HG02884 (cell line): Measurements from ENCODE around the gene NTN4.
"Not testable (repeated sequence)": the region's sequence is repeated elsewhere in the genome, so short reads cannot be mapped to it uniquely, and the experiment has no call there.

ENCODE experiments used
- ATAC-seq: cut with Tn5 transposase; IDR thresholded peaks from one replicate; pipeline ENCODE4 v1.9.1; 2021; ENCODE audit warnings: mild to moderate bottlenecking, moderate library complexity; ENCODE audit not compliant: unreplicated experiment

NTN4 gene

DNA sequence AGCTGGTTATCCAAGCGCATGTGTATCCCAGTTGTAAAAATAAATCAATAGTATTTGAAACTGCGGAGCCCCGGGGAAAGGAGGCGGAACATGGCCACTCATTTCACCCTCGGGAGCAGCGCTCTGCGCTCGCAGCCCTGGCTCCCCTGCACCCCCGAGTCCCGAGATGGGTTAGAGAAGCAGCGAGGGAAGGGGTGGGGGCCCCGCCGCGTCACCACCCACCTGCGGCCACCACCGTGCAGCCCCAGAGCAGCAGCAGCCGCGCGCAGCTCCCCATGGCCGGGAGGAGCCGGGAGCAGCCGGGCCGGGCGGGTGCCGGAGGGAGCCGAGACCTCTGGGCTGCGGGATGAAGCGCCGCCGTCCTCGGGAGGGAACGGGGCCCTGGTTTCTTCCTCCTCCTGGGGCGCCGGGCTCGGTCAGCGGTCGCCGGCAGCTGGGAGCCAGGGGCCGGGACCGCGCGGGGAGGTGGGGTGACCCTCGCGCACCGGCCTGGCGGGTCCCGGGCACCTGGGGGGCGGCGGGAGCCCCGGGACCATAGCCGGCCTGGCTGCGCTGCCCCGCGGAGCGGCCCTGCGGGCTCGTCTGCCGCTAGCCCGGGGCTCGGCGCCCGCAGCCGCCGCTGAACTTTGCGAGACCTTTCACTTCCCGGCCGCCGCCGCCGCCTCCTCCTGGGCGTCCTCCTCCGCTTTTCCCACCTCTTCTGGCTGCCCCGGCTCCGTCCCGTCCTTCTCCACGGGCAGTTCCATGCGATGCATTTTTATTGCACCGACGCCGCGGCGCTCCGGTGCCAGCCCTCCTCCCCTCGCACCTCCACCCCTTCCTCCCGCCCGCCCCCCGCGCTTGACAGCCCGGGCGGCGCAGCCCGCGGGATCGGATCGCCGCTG lies at the start of gene NTN4:
TSS of gene NTN4 (minus strand) at position 732 of the 884 bp plus-strand sequence. CDS start at position 277, 455 bp downstream.
- ATAC-seq: no peak

DNA sequence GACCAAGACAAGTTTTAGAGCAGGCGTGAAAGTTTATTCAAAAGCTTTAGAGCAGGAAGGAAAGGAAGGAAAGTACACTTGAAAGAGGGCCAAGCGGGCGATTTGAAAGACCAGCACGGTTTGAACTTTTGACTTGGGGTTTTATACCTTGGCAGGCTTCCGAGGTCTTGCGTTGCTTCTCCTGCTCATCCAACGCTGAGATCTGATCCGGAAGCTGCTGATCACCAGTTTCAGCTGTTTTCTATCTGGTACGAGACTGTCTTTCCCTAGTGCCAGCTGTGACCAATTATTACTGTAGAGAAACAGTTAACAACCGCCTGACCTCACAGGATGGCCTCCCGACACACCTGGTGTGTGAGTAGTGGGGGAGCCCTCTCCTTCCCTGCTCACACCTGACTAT lies 47.6 kb upstream of the NTN4 start:
- ATAC-seq: no peak

DNA sequence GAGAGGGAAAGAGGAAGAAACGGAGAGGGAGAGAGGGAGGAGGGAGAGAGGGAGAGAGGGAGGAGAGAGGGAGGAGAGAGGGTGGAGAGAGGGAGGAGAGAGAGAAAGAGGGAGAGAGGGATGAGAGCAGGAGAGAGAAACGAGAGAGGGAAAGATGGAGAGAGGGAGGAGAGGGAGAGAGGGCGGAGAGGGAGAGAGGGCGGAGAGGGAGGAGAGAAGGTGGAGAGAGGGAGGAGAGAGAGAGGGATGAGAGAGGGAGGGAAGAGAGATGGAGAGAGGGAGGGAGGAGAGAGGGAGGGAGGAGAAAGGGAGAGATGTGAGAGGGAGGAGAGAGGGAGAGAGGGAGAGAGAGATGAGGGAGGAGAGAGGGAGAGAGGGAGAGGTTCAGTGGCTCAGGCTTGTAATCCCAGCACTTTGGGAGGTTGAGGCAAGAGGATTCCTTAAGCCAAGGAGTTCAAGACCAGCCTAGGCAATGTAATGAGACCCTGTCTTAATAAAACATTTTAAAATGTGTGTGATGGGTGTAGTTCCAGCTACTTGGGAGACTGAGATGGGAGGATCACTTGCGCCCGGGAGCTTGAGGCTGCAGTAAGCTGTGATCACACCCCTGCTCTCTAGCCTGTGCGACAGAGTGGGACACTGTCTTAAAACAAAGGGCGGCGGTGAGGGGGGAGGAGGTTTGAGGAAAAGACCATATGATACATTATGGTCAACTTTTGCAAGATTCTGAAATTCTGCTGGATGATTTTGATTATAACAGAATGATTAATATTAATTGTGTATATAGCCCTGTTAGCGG lies 46.9 kb upstream of the NTN4 start:
- ATAC-seq: no peak

DNA sequence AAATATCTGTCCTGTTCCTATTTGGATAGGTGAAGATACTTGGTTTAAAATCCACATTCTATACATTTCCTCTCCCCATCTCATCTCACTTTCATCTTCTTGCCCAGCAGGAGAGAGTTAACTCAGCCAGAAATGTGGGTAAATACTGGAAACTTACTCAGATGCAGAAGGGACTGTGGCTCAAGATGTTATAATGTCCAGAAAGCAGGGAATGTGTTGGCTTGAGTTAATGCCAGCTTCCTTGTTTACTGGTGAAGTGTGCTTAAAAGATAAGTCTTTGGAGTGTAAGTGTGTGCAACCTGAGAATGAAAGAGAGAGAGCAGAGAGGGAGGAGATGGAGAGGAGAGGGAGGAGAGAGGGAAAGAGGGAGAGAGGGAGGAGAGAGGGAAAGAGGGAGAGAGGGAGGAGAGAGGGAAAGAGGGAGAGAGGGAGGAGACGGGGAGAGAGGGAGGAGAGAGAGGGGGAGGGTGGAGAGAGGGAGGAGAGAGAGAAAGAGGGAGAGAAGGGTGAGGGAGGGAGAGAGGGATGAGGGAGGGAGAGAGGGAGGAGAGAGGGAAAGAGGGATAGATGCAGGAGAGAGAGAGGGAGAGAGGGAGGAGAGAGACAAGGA lies 46.2 kb upstream of the NTN4 start:
- ATAC-seq: no peak

DNA sequence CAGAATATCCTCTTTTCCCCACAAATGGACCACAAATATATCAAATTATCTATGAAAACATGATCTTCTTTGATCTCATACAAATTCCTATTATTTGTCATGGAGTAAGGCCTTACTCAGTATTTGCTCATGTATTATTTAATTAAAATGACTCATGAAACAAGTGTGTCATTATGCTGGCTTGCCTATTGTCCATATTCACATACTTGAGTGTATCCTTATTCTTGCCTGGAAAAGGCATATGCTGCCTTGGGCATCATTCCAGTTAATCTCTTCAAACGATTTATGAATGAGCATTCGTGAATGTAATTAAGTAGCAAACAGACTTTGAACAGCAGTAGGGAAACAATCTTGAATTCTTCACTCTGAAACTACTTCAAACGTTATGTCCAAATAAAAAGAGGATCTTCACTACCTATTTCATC lies 45.6 kb upstream of the NTN4 start:
- ATAC-seq: no peak

DNA sequence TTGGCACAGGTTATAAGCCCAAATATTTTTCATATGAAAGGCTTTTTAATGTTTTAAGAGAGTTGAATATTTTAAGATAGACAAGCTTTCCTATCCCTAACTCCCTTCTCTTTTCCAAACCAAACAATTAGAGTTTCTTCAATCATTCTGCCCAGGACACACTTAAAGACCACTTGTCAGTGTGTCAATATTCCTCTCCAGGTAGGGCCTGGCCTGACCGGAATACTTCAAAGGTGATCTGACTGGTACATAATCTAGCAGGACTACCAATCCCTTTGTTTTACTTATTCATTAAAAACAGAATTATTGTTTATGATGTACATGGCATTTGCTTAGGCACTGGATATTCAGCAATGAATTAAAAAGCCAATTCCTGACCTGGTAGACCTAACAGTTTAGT lies 44.0 kb upstream of the NTN4 start:
- ATAC-seq: no peak

DNA sequence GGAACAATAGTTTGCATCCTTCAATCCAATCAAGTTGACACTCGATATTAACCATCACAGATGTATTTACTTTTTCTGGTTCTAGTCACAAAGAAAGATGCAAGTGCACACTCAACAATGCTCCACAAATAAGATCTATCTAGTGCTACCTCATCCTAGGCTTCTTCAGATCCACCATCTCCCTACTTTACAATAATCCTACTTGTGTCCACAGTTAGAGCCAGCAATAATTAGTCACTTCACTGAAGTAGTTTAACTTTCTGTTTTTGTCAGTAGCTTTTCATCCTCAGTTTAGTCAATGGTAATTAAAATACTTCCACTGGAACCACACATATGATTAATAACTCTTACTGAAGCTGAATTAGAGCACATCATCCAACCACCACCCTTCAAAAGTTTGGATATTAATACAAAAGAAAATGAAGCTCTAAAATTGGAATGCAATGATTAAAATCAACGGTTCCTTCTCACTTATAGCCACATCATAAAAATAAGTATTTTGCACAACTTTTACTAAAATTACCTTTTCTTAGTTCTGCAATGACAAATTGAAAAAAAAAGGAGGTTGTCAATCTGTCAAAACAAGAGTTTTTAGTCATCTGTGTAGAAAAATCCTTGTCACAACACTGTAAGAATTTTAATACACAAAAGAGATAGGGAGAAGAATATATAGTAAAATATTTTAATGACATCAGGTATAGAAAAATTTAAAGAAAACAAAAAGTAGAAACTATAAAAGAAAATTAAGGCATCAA lies 39.9 kb upstream of the NTN4 start:
- peak; percentile 49 for ATAC-seq

DNA sequence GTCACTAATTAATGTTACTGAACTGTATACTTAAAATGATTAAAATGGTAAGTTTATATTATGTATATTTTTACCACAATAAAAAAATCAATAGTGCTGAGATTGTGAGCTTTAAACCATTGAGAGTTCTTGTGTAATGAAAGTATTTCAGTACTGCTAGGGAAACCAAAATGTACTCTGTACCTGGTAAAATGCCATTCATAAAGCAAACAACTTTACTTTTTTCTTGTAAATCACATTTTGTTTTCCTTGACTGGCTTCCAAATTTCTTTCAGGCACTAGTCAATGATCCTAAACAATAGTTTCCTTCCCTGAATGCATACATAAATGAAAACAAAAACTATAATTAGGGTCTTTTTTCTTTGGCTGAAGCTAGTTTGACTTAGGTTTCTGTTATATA lies 38.8 kb upstream of the NTN4 start:
- ATAC-seq: no peak

DNA sequence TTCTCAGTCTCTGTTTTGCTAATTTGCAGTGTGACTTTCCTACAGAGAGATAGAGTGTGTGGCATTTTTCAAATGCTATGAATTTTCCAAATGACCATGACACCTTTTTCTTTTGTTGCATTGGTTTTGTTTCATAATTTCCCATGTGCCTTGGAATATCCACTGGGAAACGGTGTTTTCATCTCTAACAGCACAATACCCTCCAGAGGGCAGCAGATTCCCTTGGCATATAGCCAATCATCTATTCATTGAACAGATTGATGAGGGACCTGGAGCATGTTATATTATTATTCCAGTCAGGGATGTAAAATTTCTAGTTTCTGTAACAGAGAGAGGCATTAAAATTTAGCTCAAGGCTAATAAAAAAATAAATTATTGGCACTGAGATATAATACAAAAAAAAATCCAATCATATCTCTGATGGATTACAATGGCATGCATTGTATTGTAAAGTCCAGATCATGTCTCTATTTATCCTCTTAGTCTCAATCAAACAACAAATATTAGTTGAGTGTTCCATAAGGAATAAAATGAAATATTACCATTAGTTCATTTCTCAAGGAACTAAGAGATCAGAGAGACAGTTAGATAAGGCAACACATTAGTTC lies 29.6 kb upstream of the NTN4 start:
- ATAC-seq: no peak

DNA sequence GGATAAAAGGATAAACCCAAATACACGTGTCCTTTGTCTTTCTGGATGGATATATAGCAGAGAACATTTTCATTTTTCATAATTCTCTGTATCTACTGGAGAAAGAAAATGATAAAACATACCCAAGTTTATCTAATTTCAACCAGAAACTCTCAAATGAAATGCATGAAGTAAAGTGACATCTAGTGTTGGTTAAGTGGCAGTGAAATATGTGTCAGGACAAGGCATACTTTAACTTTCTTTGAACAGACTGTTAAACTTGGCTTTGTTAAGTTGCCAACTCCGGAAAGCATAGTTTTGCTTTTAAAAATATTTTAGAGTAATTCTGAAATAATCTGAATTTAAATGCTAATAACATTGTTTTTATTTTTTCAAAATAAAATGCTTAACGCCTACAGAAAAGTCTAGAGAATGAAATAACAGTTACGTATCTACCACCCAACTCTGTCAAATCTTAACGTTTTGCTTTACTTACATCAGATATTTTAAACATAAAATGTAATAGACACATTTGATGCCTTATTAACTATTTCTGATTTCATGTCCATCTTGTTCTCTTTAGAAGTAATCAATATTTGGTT lies 25.2 kb upstream of the NTN4 start:
- no peak for ATAC-seq

DNA sequence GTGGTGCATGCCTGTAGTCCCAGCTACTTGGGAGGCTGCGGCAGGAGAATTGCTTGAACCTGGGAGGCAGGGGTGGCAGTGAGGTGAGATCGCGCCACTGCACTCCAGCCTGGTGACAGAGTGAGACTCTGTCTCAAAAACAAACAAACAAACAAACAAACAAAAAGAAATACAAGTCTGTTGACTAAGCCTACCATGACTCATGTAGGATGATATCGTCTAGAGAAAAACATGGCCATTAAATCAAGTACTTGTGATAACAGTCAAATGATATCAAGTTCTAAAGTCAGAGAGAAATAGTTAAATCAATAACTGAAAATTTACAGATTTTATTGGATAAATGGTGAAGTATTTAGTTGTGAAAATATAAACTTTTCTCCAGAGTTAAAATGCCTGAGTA lies 21.6 kb upstream of the NTN4 start:
- ATAC-seq: not testable (repeated sequence)

DNA sequence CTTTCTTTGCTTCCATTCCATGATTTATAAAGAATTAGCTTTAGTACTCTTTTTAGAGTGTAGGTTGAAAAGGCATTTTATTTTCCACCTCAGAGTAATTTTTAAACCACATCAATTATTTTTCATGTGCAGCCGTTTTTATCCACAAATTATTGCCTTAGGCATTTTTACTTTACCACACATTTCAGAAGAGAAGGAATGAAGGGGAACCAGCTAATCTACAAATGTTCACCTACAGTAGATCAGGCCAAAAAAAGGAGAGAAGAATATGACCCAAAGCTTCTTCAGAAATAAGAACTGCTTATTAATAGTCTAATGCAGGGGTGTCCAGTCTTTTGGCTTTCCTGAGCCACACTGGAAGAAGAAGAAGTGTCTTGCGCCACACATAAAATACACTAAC lies 19.8 kb upstream of the NTN4 start:
- ATAC-seq: no peak

DNA sequence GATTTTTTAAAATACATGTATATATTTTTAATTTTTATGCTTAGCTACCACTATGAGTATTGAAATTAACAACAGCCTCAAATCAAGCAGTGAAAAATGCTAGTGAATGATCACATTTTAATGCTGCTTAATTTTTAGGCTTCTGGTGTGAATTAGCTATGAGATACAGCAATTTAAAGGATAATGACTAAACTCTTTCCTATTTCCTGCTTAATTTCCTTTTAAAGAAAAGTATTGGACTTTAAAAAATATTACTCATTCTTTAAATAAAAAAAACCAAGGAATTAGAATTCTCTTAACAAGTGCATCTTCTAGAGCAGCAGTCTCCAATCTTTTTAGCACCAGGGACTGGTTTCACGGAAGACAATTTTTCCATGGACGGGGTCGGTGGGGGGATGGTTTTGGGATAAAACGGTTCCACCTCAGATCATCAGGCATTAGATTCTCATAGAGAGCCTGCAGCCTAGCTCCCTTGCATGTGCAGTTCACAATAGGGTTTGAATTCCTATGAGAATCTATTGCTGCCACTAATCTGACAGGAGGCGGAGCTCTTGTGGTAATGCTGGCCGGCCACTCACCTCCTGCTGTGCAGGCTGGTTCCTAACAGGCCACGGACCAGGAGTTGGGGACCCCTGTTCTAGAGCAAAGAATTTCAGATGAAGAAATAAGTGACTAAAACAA lies 18.6 kb upstream of the NTN4 start:
- no peak for ATAC-seq

DNA sequence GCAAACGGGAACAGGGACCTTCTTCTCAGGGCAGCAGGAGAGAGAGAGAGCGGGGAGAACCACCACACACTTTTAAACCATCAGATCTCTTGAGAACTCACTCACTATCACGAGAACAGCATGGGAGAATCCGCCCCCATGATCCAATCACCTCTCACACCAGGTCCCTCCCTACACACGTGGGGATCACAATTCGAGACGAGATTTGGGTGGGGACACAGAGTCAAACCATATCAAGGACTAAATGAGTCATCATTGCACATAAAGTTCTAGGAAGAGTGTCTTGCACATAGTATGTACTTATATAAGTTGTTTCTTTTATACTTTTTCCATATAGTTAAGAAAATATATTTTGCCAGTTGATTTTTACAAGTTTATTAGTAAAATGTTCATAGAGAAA lies 17.6 kb upstream of the NTN4 start:
- no peak for ATAC-seq

DNA sequence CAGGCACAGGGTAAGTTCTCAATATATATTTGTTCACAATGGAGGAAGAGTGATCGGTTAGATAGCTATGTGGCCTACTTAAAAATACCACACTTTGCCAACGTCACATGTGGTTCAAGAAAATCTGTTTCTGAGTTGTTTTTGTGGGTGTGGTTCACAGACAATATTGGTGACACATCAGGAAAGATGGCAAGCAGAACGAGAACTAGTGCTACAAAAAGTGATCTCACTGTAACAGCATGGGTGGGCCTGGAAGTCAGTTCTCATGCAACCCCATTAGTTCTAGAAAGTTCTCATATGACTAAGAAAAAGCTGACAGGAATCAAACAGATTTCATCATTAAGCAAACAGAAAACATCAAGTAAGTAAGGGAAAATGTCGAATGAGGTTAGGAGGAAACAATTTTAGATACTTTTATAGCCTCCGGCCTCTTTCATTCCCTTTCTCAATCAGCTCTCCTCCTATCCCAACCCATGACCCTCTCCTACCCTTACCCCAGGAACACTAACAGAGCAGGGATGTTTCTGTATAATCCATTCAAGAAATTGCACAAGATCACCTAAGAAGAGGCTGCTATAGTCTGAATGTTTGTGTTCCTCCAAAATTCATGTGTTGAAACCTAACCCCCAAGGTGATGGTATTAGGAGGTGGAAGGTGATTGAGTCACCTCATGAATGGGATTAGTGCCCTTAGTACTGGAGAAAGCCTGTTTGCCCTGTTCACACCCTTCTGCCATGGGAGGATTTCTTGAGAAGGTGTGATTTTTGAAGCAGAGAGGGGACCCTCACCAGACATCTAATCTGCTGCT lies 15.5 kb upstream of the NTN4 start:
- no peak for ATAC-seq

DNA sequence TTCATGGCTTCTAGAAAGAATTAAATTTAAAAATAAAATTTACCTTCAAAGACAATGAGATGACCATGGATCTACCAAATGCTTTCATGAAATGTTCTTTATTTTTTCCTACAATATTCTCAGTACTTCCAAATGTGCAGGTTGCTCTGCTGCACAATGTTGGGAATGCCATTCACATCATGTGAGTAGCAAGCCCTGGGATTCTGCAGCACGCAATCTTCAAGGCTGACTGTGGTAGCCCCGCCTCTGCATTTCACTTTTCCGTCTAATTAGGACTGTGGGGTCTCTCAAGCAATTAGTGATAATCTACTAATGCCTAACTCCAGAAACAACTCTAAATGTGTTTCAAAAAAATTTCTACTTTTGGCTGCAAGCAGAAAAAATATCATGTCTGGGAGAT lies 13.7 kb upstream of the NTN4 start:
- no peak for ATAC-seq

DNA sequence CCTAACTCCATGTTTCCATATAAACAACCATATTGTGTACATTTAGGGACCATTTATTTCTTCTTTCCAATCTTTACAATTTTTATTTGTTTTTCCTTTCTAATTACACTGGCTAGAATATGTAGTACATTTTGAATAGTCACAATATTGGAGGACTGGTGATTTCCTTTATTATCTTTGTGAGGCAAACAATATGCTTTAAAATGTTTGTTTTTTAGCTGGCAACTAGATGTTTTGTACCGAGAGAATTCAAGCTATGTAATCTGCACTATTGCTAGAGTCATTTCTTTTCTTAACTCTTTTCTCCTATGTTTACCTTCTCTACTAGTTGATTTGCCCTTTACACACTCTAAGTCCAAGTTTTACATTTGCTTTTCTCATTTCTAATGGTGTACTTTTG lies 13.3 kb upstream of the NTN4 start:
- no peak for ATAC-seq

DNA sequence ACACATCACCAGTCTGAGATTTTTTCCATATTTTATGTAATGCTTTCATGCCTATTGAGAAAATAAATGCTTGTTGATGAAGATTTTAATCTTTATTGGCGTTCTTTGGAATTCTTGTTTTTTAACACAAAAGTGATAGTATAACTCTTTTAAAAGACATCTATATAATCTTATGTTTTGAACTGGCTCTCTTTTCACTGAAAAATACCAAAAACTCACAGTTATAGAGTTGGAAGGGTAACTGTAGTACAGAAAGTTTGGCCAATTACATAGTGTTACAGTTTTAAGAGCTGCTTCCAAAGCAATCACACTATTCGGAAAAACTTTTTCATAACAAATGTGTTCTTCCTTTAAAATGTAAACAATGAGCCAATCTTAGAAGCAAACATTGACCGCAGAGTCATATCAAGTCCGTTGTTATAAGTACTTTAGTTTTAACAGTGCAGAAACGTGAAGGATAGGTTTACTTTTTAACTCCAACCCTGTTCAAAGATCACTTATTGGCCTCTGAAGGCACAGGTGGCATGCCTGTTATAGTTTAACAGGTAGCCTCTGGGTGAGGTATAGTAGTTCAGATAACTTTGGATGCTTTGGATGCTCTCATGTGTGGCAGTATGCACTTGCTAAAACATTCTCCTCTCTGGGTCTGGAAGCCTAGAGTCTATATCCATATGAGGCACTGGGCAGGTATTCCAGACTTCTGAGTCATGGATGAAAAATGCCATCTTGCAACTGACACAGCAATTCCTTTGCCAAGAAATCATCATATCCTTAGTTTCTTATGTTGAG lies 12.1 kb upstream of the NTN4 start:
- no peak for ATAC-seq
